Stimulated activated CD8-positive, alpha-beta memory T cell treated with anti-CD3 and anti-CD28 coated beads, Interleukin-2, amount 100 ng/mL, for 48 hours (primary cell): ENCODE results near the gene SLC22A9.
"Not testable (repeated sequence)": the region's sequence is repeated elsewhere in the genome, so short reads cannot be mapped to it uniquely, and the experiment has no call there.

Source experiments
- DNase-seq, 2 donors: peaks; one replicate each; pipeline ENCODE4 v3.0.0-alpha.2; 2020; ENCODE audit warnings: low read depth in 2 of 2

The SLC22A9 gene

DNA sequence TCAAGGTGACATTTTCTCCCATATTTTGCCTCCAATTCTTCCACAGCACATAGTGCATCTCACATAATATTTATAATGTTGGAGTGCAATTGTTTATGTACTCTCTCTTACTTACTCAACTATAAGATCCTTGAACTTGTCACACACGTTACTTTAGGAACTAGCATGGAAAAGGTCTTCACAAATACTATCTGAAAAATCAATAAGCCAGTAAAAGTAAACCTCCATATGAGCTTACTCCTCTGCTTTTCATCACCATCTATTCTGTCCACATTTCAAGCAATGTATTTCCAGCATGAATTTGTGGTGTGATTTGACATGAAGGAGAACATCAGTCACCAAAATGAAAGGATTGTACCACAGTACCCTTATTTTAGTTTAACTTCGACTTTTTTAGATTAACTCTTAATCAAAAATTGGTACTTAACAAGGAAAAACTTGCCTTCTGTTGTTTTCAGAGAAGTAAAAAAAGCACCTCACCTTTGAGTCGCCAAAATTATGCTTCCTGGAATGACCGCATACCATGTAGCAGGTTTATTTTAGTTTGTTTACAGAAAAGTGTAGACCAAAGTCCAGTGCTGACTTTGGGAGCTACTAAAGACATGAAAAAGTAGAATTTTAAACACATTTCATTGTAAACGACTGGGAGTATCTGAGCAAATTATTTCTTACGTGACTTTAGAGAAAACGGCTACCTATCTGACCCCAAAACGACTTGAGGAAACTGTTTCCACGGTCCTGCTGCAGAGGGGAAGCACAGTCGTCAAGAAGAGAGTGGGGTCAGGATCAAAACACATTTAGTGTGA is at the start of gene SLC22A9:
Gene SLC22A9, plus strand, starts transcription at position 621 of the 806 bp plus-strand sequence. CDS start 272 bp downstream, outside the sequence.
- DNase-seq, result no peak

DNA sequence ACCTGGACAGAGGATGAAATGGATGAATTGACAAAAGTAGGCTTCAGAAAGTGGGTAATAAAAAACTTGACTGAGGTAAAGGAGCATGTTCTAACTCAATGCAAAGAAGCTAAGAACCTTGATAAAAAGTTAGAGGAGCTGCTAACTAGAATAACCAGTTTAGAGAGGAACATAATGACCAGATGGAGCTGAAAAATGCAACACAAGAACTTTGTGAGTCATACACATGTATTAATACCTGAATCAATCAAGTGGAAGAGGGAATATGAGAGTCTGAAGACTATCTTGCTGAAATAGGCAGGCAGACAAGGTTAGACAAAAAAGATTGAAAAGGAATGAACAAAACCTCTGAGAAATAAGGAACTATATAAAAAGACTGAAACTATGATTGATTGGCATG is 47.9 kb upstream of the SLC22A9 start:
- DNase-seq, result no peak

DNA sequence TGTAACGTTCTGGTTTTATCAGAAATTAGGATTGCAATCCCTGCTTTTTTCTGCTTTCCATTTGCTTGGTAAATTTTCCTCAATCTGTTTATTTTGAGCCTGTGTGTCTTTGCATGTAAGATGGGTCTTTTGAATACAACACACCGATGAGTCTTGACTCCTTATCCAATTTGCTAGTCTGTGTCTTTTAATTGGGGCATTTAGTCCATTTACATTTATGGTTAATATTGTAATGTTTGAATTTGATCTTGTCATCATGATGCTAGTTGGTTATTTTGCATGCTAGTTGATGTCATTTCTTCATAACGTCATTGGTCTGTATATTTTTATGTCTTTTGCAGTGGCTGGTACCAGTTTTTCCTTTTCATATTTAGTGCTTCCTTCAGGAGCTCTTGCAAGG is 34.5 kb upstream of the SLC22A9 start:
- DNase-seq, result not testable (repeated sequence)

- DNase-seq, result no peak
These were observed 32.5 kb upstream of the SLC22A9 start for GRCh38 chr11:63337070-63337469.

DNA sequence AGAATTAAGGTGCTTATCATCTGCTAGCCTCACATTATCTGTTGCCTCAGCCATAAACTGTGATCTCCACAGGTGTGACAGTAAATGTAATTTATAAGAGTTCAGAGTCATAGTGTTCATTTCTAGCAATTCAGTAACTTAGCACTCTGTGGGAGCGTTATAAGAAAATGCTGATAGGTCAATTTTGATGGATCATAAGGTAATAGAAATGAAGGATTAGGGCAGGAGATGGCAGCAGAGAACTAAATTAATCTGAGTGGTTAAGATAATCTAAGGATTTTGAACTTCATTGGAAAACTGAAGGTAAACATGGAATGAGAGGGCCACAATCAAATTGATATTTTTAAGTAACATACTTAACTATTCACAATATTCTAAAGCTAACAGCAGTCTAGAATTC is 26.5 kb upstream of the SLC22A9 start:
- no peak for DNase-seq

DNA sequence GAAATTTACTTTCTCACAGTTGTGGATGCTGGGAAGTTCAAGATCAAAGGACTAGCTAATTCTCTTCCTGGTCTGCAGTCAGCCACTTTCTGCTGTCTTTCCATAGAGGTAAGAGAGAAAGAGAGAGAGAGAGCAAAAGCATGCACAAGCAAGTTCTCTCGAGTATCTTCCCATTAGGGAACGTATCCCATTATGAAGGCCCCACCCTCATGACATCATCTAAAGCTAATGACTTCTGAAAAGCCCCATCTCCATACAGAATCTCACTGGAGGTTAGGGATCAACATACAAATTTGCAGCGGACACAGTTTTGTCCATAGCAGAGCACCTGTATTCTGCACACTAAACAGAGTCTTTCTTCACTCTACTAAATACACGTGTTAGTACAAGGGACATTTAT is 17.4 kb upstream of the SLC22A9 start:
- DNase-seq, result no peak

DNA sequence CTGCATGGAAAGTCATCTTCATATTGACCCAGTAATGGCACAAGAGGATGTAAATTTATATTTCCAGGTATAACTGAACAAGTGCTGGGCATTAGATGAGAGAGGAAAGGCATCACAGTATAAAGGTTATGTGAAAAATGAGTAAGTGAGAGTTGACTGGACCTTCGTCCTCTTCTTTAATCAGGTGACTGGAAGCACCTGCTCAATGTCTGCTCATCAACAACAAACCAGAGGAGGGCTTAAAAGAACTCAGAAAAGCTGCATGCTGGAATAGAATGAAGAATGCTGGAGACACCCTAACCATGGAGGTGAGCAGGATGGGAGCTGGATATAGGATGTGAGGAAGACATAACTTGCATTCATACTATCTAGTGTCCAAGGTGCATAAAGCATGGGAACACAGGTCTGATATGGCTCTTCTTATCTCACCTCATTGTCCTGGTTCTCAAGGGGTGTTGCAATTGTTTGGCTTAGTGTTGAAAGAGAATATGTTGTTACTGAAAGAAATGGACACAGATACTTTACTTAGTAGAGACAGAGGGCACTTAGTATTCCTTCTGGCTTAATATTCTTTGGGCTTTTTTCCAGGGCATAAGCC is 7.3 kb upstream of the SLC22A9 start:
- no peak for DNase-seq

- no peak for DNase-seq
These were observed 495 bp downstream of the SLC22A9 start for GRCh38 chr11:63369971-63370588.

- no peak for DNase-seq
These were observed 1.8 kb downstream of the SLC22A9 start for GRCh38 chr11:63371396-63371795.

DNA sequence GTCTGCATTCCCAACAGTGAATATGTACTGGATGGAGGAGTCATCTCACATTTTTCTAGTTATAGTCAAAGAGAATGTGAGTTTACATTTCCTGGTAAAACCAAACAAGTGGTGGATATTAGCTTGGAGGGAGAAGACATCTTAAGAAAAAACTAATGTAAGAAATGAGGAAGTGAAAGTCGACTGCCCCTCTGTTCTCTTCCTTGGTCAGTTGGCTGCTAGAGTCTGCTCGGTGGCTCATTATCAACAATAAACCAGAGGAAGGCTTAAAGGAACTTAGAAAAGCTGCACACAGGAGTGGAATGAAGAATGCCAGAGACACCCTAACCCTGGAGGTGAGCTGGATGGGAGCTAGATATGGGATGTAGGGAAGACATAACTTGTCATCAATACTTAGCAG is 5.8 kb downstream of the SLC22A9 start:
- DNase-seq, result no peak

DNA sequence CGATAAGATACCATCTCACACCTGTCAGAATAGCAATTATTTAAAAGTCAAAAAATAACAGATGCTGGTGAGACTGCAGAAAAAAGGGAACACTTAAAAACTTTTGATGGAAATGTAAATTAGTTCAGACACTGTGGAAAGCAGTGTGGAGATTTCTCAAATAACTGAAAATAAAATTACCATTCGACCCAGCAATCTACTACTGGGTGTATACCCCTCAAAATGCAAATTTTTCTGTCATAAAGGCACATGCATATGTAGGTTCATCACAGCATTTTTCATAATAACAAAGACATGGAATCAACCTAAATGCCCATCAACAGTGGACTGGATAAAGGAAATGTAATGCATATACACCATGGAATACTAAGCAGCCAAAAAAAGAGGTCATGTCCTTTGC is 10.5 kb downstream of the SLC22A9 start:
- DNase-seq, result no peak

- DNase-seq, result no peak
These were observed 26.1 kb downstream of the SLC22A9 start for GRCh38 chr11:63395697-63396096.

GRCh38 chr11:63404161-63404935 is 34.8 kb downstream of the SLC22A9 start:
- DNase-seq, result no peak

DNA sequence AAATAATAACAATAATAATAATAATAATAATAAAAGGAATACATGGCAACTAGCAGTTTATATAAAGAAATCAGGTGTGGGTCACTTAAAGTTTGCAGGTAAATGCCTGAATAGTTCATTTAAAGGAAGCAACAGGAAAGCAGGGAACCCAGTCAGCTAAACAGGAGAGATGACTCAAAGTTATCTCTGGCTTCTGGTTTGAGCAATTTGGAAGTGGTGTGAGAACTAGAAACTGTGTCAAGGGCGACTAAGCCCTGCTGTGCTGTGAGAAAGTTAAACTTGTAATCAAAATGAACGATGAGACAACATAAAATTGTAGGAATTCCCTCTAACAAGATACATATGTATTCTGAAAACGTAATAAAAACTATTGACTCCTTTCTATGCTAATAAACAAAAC is 35.5 kb downstream of the SLC22A9 start:
- DNase-seq, result no peak

DNA sequence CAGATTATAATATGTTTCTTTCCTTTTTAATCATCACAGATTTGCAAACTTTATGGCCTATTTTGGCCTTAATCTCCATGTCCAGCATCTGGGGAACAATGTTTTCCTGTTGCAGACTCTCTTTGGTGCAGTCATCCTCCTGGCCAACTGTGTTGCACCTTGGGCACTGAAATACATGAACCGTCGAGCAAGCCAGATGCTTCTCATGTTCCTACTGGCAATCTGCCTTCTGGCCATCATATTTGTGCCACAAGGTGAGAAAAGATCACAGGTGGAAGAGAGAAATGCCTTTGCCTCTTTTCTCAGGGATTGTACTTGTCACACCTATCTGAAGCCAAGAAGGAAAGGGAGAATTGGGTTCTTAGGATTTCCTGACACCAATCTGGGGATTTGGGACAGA is 36.9 kb downstream of the SLC22A9 start:
- DNase-seq, result no peak

DNA sequence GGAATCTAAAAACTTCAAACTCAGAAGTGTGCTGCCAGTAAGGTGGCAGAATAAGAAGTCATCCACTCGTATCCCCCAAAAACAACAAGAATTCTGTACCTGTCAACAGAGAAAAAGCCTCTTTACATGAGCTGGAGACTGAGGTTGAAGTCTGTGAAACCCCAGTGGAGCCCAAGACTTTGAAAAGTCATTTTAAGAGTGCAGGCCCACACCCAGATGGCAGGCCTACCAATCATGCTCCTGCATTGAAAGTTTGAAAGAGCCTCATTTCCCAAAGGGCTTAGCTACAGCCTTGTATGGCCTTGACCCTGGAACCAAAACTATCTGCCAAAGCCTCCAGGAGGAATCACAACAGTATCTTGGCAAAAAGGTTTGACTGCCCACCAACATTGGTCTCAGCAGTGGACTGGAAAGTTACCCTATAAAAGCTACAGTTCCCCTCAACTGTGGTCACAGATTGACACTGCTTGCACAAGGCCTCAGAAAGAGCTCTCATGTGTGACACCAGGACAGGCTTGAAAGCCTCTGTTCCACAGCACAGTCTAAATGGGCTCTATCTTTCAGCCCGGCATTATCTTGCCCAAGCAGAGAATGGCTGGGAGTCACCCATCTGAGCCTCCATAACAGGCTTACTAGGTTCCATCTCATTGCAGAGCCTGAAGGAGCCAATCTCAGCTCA is 47.7 kb downstream of the SLC22A9 start:
- no peak for DNase-seq

- DNase-seq, result no peak
These were observed 58.5 kb downstream of the SLC22A9 start for GRCh38 chr11:63427971-63428508.

- DNase-seq, result not testable (repeated sequence)
These were observed 61.1 kb downstream of the SLC22A9 start for GRCh38 chr11:63430731-63431130.

- DNase-seq, result not testable (repeated sequence)
These were observed 65.8 kb downstream of the SLC22A9 start for GRCh38 chr11:63435351-63435750.

DNA sequence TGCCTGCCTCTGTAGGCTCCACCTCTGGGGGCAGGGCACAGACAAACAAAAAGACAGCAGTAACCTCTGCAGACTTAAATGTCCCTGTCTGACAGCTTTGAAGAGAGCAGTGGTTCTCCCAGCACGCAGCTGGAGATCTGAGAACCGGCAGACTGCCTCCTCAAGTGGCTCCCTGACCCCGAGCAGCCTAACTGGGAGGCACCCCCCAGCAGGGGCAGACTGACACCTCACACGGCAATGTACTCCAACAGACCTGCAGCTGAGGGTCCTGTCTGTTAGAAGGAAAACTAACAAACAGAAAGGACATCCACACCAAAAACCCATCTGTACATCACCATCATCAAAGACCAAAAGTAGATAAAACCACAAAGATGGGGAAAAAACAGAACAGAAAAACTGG is 66.2 kb downstream of the SLC22A9 start:
- DNase-seq, result not testable (repeated sequence)

GRCh38 chr11:63443714-63444113 is 74.1 kb downstream of the SLC22A9 start:
- DNase-seq, result no peak
